SH-SY5Y (cell line): ENCODE measurements around the gene FBXW8.

Experiments
- GATA2 ChIP-seq: IDR thresholded peaks from 2 replicates; pipeline ENCODE4 v1.6.1; 2011; ENCODE audit warnings: mild to moderate bottlenecking, low read depth, low read length
- GATA3 ChIP-seq: IDR thresholded peaks from 2 replicates; pipeline ENCODE4 v1.6.1; 2011; ENCODE audit warnings: low read depth, mild to moderate bottlenecking, low read length, moderate library complexity

FBXW8 gene

GRCh38 chr12:116897476-116897875 lies 13.3 kb upstream of the FBXW8 start:
- TF ChIP-seq GATA2 (no peak), GATA3 (no peak)

GRCh38 chr12:116898669-116899068 lies 12.1 kb upstream of the FBXW8 start:
- TF ChIP-seq GATA3, result no peak
- TF ChIP-seq GATA2, result no peak

GRCh38 chr12:116901612-116902011 lies 9.1 kb upstream of the FBXW8 start:
- TF ChIP-seq GATA2 (no peak), GATA3 (no peak)

GRCh38 chr12:116903818-116904217 lies 6.9 kb upstream of the FBXW8 start:
- TF ChIP-seq GATA3 (no peak), GATA2 (no peak)

- TF ChIP-seq GATA3 (no peak), GATA2 (no peak)
Measured at GRCh38 chr12:116906285-116906684, 4.5 kb upstream of the FBXW8 start.

- TF ChIP-seq GATA2, result no peak
- no peak for TF ChIP-seq GATA3
Measured at GRCh38 chr12:116910280-116910644, 488 bp upstream of the FBXW8 start.

- TF ChIP-seq GATA3 (no peak), GATA2 (no peak)
Measured at GRCh38 chr12:116915326-116915725, 4.6 kb downstream of the FBXW8 start.

GRCh38 chr12:116916122-116916521 lies 5.4 kb downstream of the FBXW8 start:
- no peak for TF ChIP-seq GATA3
- no peak for TF ChIP-seq GATA2

- TF ChIP-seq GATA2 (no peak), GATA3 (no peak)
Measured at GRCh38 chr12:116916714-116917114, 6.0 kb downstream of the FBXW8 start.

GRCh38 chr12:116918464-116918863 lies 7.7 kb downstream of the FBXW8 start:
- TF ChIP-seq GATA2 (no peak), GATA3 (no peak)

GRCh38 chr12:116919247-116919661 lies 8.5 kb downstream of the FBXW8 start:
- TF ChIP-seq GATA3, result no peak
- no peak for TF ChIP-seq GATA2

- no peak for TF ChIP-seq GATA2
- no peak for TF ChIP-seq GATA3
Measured at GRCh38 chr12:116919706-116920485, 9.1 kb downstream of the FBXW8 start.

GRCh38 chr12:116920939-116921338 lies 10.2 kb downstream of the FBXW8 start:
- no peak for TF ChIP-seq GATA3
- TF ChIP-seq GATA2, result no peak

GRCh38 chr12:116922194-116922897 lies 11.6 kb downstream of the FBXW8 start:
- TF ChIP-seq GATA2 (no peak), GATA3 (no peak)
